IMR-90 (cell line): ENCODE data around the gene CDH13. TPM values are rescaled to one million over a fixed set of nuclear protein-coding genes. Genes with fewer than 3 reads are reported as not detected.

ENCODE experiments used
- ATAC-seq: fragments of 200-7000 bp; cut with Tn5 transposase; 2 replicates; pipeline ENCODE4 v1.9.1; 2020; ENCODE audit warnings: low read depth, mild to moderate bottlenecking, moderate library complexity
- BruUV-seq: library from RNA; stranded (reverse); fragments of 400-500 nt; replicated peaks from 2 replicates; lab custom pipeline; 2021; lab: Mats Ljungman, UMichigan
- CTCF ChIA-PET: fragments of 300-600 bp; formaldehyde crosslinking; extraction: SDS; loops from one replicate; lab custom pipeline; 2021; ENCODE audit warnings: antibody characterized with exemption; lab: Yijun Ruan, JAX
- POLR2A ChIA-PET: fragments of 300-600 bp; sonication (Branson Sonifier 250); formaldehyde crosslinking; loops from one replicate; lab custom pipeline; 2022; ENCODE audit warnings: antibody characterized with exemption; ENCODE audit not compliant: unreplicated experiment; lab: Charles Lee
- DNase-seq: peaks from one replicate; pipeline ENCODE4 v3.0.0; 2013
- H2AFZ ChIP-seq: replicated peaks from 2 replicates; pipeline ENCODE3; 2013; ENCODE audit warnings: low read length, mild to moderate bottlenecking; ENCODE audit not compliant: poor library complexity
- H2AK5ac ChIP-seq: 2 replicates; pipeline ENCODE4 v1.6.1; 2013; ENCODE audit warnings: low read depth, low read length, inconsistent platforms
- H2AK9ac ChIP-seq: replicated peaks from 2 replicates; pipeline ENCODE3; 2013; ENCODE audit warnings: mild to moderate bottlenecking, low read depth, low read length, moderate library complexity; ENCODE audit not compliant: poor library complexity
- H2BK120ac ChIP-seq: 2 replicates; pipeline ENCODE4 v1.6.1; 2013; ENCODE audit warnings: low read depth, low read length, inconsistent platforms
- H2BK15ac ChIP-seq: 3 replicates; pipeline ENCODE4 v1.6.1; 2013; ENCODE audit warnings: low read depth, low read length, inconsistent platforms
- H2BK20ac ChIP-seq: 2 replicates; pipeline ENCODE4 v1.6.1; 2013; ENCODE audit warnings: low read depth, mild to moderate bottlenecking, inconsistent platforms, low read length, moderate library complexity
- H2BK5ac ChIP-seq: 2 replicates; pipeline ENCODE4 v1.6.1; 2013; ENCODE audit warnings: mild to moderate bottlenecking, low read depth, low read length, inconsistent platforms; ENCODE audit not compliant: poor library complexity, severe bottlenecking
- H3K14ac ChIP-seq: replicated peaks from 2 replicates; pipeline ENCODE4 v1.6.1; 2013; ENCODE audit warnings: low read depth, low read length, inconsistent platforms
- H3K18ac ChIP-seq: 2 replicates; pipeline ENCODE4 v1.6.1; 2013; ENCODE audit warnings: low read depth, low read length, control low read depth
- H3K23ac ChIP-seq: 2 replicates; pipeline ENCODE4 v1.6.1; 2013; ENCODE audit warnings: low read depth, low read length, inconsistent platforms
- H3K27ac ChIP-seq: 2 replicates; pipeline ENCODE4 v1.5.1; 2013; ENCODE audit warnings: mild to moderate bottlenecking, control low read depth, low read length; ENCODE audit not compliant: insufficient read depth
- H3K27me3 ChIP-seq: 2 replicates; pipeline ENCODE4 v1.6.1; 2013; ENCODE audit warnings: low read length; ENCODE audit not compliant: control insufficient read depth, insufficient read depth
- H3K36me3 ChIP-seq: 2 replicates; pipeline ENCODE4 v1.6.1; 2013; ENCODE audit warnings: low read length, mixed read lengths; ENCODE audit not compliant: control insufficient read depth, insufficient read depth
- H3K4ac ChIP-seq: 2 replicates; pipeline ENCODE4 v1.6.1; 2013; ENCODE audit warnings: low read depth, low read length, inconsistent platforms
- H3K4me1 ChIP-seq: 2 replicates; pipeline ENCODE4 v1.6.1; 2013; ENCODE audit warnings: low read length, mixed read lengths; ENCODE audit not compliant: control insufficient read depth, insufficient read depth
- H3K4me2 ChIP-seq: 2 replicates; pipeline ENCODE4 v1.6.1; 2013; ENCODE audit warnings: low read depth, mild to moderate bottlenecking, control low read depth, low read length, moderate library complexity
- H3K4me3 ChIP-seq: 2 replicates; pipeline ENCODE4 v1.5.1; 2013; ENCODE audit warnings: low read depth, mild to moderate bottlenecking, control low read depth, low read length, moderate library complexity; ENCODE audit not compliant: insufficient read depth
- H3K56ac ChIP-seq: 2 replicates; pipeline ENCODE4 v1.6.1; 2013; ENCODE audit warnings: low read length, inconsistent platforms; ENCODE audit not compliant: insufficient read depth; ENCODE audit errors: extremely low read depth
- H3K79me1 ChIP-seq, 2 experiments: 2 replicates each; pipeline ENCODE4 v1.6.1; 2013; ENCODE audit warnings: low read length in 2 of 2, inconsistent platforms in 1 of 2, low read depth in 1 of 2
- H3K9ac ChIP-seq: 2 replicates; pipeline ENCODE4 v1.6.1; 2013; ENCODE audit warnings: low read depth, low read length, control low read depth
- H3K9me1 ChIP-seq: 2 replicates; pipeline ENCODE4 v1.6.1; 2013; ENCODE audit warnings: low read length, inconsistent platforms; ENCODE audit not compliant: insufficient read depth
- H3K9me3 ChIP-seq: 2 replicates; pipeline ENCODE4 v1.6.1; 2013; ENCODE audit warnings: low read length; ENCODE audit not compliant: control insufficient read depth, insufficient read depth
- H4K20me1 ChIP-seq: 2 replicates; pipeline ENCODE4 v1.6.1; 2013; ENCODE audit warnings: low read length, inconsistent platforms; ENCODE audit not compliant: insufficient read depth
- H4K5ac ChIP-seq: 2 replicates; pipeline ENCODE4 v1.6.1; 2013; ENCODE audit warnings: mild to moderate bottlenecking, low read depth, low read length, control low read depth
- H4K8ac ChIP-seq, 2 experiments: 2 replicates each; pipeline ENCODE4 v1.6.1; 2013; ENCODE audit warnings: low read depth in 2 of 2, low read length in 2 of 2, control low read depth in 1 of 2, inconsistent platforms in 1 of 2
- H4K91ac ChIP-seq: 2 replicates; pipeline ENCODE4 v1.6.1; 2013; ENCODE audit warnings: low read depth, low read length, inconsistent platforms; ENCODE audit not compliant: insufficient read depth
- CEBPB ChIP-seq: IDR thresholded peaks from 2 replicates; pipeline ENCODE4 v1.6.1; 2012; ENCODE audit warnings: low read depth, low read length, improper control_type of control experiment
- CTCF ChIP-seq: conservative IDR thresholded peaks from 2 replicates; pipeline ENCODE4 v1.5.1; 2012; ENCODE audit warnings: mild to moderate bottlenecking, low read depth, low read length, improper control_type of control experiment
- FOS ChIP-seq: fragments of 150-350 bp; IDR thresholded peaks from 2 replicates; pipeline ENCODE4 v1.6.1; 2016; ENCODE audit warnings: low read depth, low read length
- MXI1 ChIP-seq: IDR thresholded peaks from 2 replicates; pipeline ENCODE4 v1.6.1; 2012; ENCODE audit warnings: low read depth, mild to moderate bottlenecking, low read length, moderate library complexity, borderline replicate concordance
- POLR2A ChIP-seq: IDR thresholded peaks from 2 replicates; pipeline ENCODE4 v1.6.1; 2012; ENCODE audit warnings: mild to moderate bottlenecking, low read depth, low read length
- RAD21 ChIP-seq: IDR thresholded peaks from 2 replicates; pipeline ENCODE4 v1.6.1; 2012; ENCODE audit warnings: low read length, improper control_type of control experiment
- RFX5 ChIP-seq: IDR thresholded peaks from 2 replicates; pipeline ENCODE4 v1.8.0; 2012; ENCODE audit warnings: low read depth, mild to moderate bottlenecking, low read length, moderate library complexity
- WGBS, 2 experiments: methylation state at CpG; one replicate each; pipeline versions ENCODE4 v1.1.5 to v1.1.7; 2013; ENCODE audit warnings: missing lambda C conversion rate in 2 of 2; ENCODE audit not compliant: insufficient read length in 1 of 2; ENCODE audit errors: extremely low coverage in 2 of 2; 5-methylcytosine and 5-hydroxymethylcytosine counted together
- dilution Hi-C: fragments of 300-500 bp; cut with HindIII; formaldehyde crosslinking; loops from one replicate; pipeline ENCODE4 v1.14.3; 2018; ENCODE audit warnings: low sequenced_read_pairs; ENCODE audit not compliant: unreplicated experiment
- in situ Hi-C: fragments of 300-500 bp; cut with MboI; formaldehyde crosslinking; loops from 3 replicates; pipeline ENCODE4 v1.14.3; 2019; ENCODE audit warnings: low sequenced_read_pairs, inconsistent platforms, mixed read lengths
- intact Hi-C: fragments of 100-400 bp; cut with micrococcal nuclease; formaldehyde crosslinking; loops from 2 replicates; pipeline ENCODE4 v1.10.0; 2022
- polyA plus RNA-seq, 3 experiments: library from polyadenylated mRNA; depleted of rRNA; stranded (reverse); fragments of >200 nt; gene quantifications; 2 replicates each; pipeline ENCODE4 v1.2.3, GENCODE V29; 2012; ENCODE audit warnings: low replicate concordance in 1 of 3
- total RNA-seq: library from RNA; depleted of rRNA; stranded (reverse); fragments of >200 nt; gene quantifications from 2 replicates; pipeline ENCODE4 v1.2.3, GENCODE V29; 2012
- TF ChIP-seq, protein P1 (sequence below): fragments of 150-350 bp; IDR thresholded peaks from 2 replicates; pipeline ENCODE4 v1.6.1; 2017; ENCODE audit warnings: mild to moderate bottlenecking, antibody characterized with exemption, low read length, low read depth

CDH13 gene
- total and polyA plus RNA-seq, 2 of the 4 experiments (the other 2 are of a cell fraction) = 61.6 to 74.7 TPM

DNA sequence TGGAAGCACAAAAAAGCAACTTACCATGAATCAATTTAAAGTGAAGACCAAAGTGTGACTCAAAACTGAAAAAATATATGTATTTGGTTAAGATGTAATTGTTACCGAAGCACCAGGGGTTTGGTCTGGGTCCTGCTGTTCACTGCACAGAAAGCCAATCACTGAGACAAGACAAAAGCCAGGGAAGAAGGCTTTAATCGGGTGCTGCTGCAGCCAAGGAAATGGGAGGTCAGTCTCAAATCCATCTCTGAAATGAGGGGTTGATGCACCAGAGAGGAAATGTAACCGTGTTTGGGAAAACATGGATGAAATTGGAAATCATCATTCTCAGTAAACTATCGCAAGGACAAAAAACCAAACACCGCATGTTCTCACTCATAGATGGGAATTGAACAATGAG, 1107.4 kb downstream of the CDH13 start:
- ATAC-seq (no peak), DNase-seq (no peak)
- TF ChIP-seq CEBPB (no peak), CTCF (no peak), FOS (no peak), MXI1 (no peak), RFX5 (no peak), POLR2A (no peak), RAD21 (no peak)
- TF ChIP-seq, protein P1, sequence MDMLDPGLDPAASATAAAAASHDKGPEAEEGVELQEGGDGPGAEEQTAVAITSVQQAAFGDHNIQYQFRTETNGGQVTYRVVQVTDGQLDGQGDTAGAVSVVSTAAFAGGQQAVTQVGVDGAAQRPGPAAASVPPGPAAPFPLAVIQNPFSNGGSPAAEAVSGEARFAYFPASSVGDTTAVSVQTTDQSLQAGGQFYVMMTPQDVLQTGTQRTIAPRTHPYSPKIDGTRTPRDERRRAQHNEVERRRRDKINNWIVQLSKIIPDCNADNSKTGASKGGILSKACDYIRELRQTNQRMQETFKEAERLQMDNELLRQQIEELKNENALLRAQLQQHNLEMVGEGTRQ = no peak
- Histone ChIP-seq H3K9ac (no peak overlapping the region), H2BK20ac (no peak overlapping the region), H3K9me3 (peaks cover 7% of the 10 kb centered on the region), H3K4me2 (no peak overlapping the region), H4K20me1 (no peaks in the 10 kb centered on the region), H3K27me3 (no peaks in the 10 kb centered on the region), H2BK15ac (no peak overlapping the region), H3K4ac (no peak overlapping the region), H3K14ac (no peak overlapping the region), H2BK120ac (no peak overlapping the region), H2AFZ (no peak overlapping the region), H3K56ac (no peak overlapping the region), H3K9me1 (no peaks in the 10 kb centered on the region), H2AK5ac (no peak overlapping the region), H4K8ac (no peak overlapping the region), H3K27ac (no peak overlapping the region), H2BK5ac (no peak overlapping the region), H4K5ac (no peak overlapping the region), H3K36me3 (no peaks in the 10 kb centered on the region), H3K79me1 (no peaks in the 10 kb centered on the region), H3K23ac (no peak overlapping the region), H3K4me3 (no peak overlapping the region), H3K4me1 (no peaks in the 10 kb centered on the region), H2AK9ac (no peak overlapping the region), H4K91ac (no peak overlapping the region), H3K18ac (no peak overlapping the region)
- CTCF ChIA-PET = no interaction called here
- no TSS peak for BruUV-seq
- dilution Hi-C loops = no loop called here
- WGBS, 2 experiments = no CpG with 5 or more reads among the region's 5 CpGs
- in situ Hi-C loops = no loop called here
- POLR2A ChIA-PET = no interaction called here
- intact Hi-C loops = no loop called here
